ENCODE results near the gene NKAIN2. TPM values are rescaled to one million over a fixed set of nuclear protein-coding genes. Genes with fewer than 3 reads are reported as not detected.
"Not testable (repeated sequence)": the region's sequence is repeated elsewhere in the genome, so short reads cannot be mapped to it uniquely, and the experiment has no call there.

NKAIN2 gene
- total RNA-seq, 4 donors from 2014 or later, result 0.19 TPM; not detected in 3

GRCh38 chr6:124334359-124334758, 530.7 kb downstream of the NKAIN2 start:
- 62 to 63% methylated on average over 4 of the region's 4 CpGs for WGBS, 2 donors
- intact Hi-C loops (cut with DNase I), result loop anchor here (10.0 kb wide), 1 partner anchor 370 kb away; no protein-coding TSS in a partner anchor
- TF ChIP-seq POLR2A (IDR thresholded peaks at IDR 0.05), result no peak
- no peak for TF ChIP-seq CTCF (IDR thresholded peaks at IDR 0.05)
- no peaks in the 10 kb centered on the region for H3K27me3 ChIP-seq
- no peaks in the 10 kb centered on the region for H3K4me1 ChIP-seq
- H3K4me3 ChIP-seq, result no peak overlapping the region
- DNase-seq, result no peak
- no peak overlapping the region for H3K27ac ChIP-seq
- H3K9me3 ChIP-seq, result no peaks in the 10 kb centered on the region
- H3K36me3 ChIP-seq, result no peaks in the 10 kb centered on the region

GRCh38 chr6:124339610-124340334, 536.1 kb downstream of the NKAIN2 start:
- intact Hi-C loops (cut with DNase I), result loop anchor here (10.0 kb wide), 1 partner anchor 365 kb away; no protein-coding TSS in a partner anchor
- no peak for DNase-seq
- Histone ChIP-seq H3K4me1 (no peaks in the 10 kb centered on the region), H3K9me3 (no peaks in the 10 kb centered on the region), H3K27ac (no peak overlapping the region), H3K4me3 (no peak overlapping the region), H3K27me3 (no peaks in the 10 kb centered on the region), H3K36me3 (no peaks in the 10 kb centered on the region)
- WGBS, 2 donors, result 71 to 77% methylated on average over 5 of the region's 5 CpGs
- TF ChIP-seq POLR2A (IDR thresholded peaks at IDR 0.05) (no peak), CTCF (IDR thresholded peaks at IDR 0.05) (no peak)

GRCh38 chr6:124348339-124348738, 544.7 kb downstream of the NKAIN2 start:
- H3K36me3 ChIP-seq; H3K4me3 ChIP-seq; H3K4me1 ChIP-seq; DNase-seq; H3K27ac ChIP-seq; H3K9me3 ChIP-seq; H3K27me3 ChIP-seq; intact Hi-C loops (cut with DNase I): not testable (repeated sequence)
- whole genome bisulfite sequencing, 2 donors, result no CpG with 5 or more reads among the region's 6 CpGs

- WGBS, 2 donors, result 74 to 85% methylated on average over 4 of the region's 4 CpGs
- no peak for TF ChIP-seq CTCF (IDR thresholded peaks at IDR 0.05)
- TF ChIP-seq POLR2A (IDR thresholded peaks at IDR 0.05), result no peak
- intact Hi-C loops (cut with DNase I), result no loop called here
These were observed 551.5 kb downstream of the NKAIN2 start for GRCh38 chr6:124355146-124355545.

GRCh38 chr6:124356276-124356810, 552.7 kb downstream of the NKAIN2 start:
- Histone ChIP-seq H3K4me1 (no peaks in the 10 kb centered on the region), H3K9me3 (no peaks in the 10 kb centered on the region), H3K27me3 (no peaks in the 10 kb centered on the region), H3K27ac (no peak overlapping the region), H3K4me3 (no peak overlapping the region), H3K36me3 (no peaks in the 10 kb centered on the region)
- TF ChIP-seq POLR2A (IDR thresholded peaks at IDR 0.05), result no peak
- no peak for TF ChIP-seq CTCF (IDR thresholded peaks at IDR 0.05)
- WGBS, 2 donors, result 60 to 70% methylated on average over 5 of the region's 5 CpGs
- DNase-seq, result no peak
- intact Hi-C loops (cut with DNase I), result no loop called here

More at GRCh38 chr6:124355146-124355545, 551.5 kb downstream of the NKAIN2 start:
- DNase-seq, result no peak
- H3K27me3 ChIP-seq, result no peaks in the 10 kb centered on the region
- no peaks in the 10 kb centered on the region for H3K9me3 ChIP-seq
- H3K4me1 ChIP-seq, result no peaks in the 10 kb centered on the region
- no peak overlapping the region for H3K4me3 ChIP-seq
- no peak overlapping the region for H3K27ac ChIP-seq
- no peaks in the 10 kb centered on the region for H3K36me3 ChIP-seq
